Gastroesophageal sphincter (tissue), 4 donors: Measurements from ENCODE around the gene TSPAN9. TPM values are rescaled to one million over a fixed set of nuclear protein-coding genes. Genes with fewer than 3 reads are reported as not detected.

Experiments used
- ATAC-seq: fragments of 150-250 bp; one replicate; pipeline ENCODE4 v1.9.1; 2016; ENCODE audit warnings: mild to moderate bottlenecking, moderate library complexity
- H3K27ac ChIP-seq, 4 donors: fragments of 200-600 bp; sonication (generic) in 3 of 4; 1 replicate in 3 of 4; 2 replicates in 1 of 4; pipeline ENCODE4 v1.5.1; 2016 to 2019
- H3K27me3 ChIP-seq: fragments of 200-600 bp; sonication (generic); one replicate; pipeline ENCODE4 v1.5.1; 2019
- H3K36me3 ChIP-seq, 2 donors: fragments of 200-600 bp; sonication (generic); one replicate each; pipeline ENCODE4 v1.5.1; 2019; ENCODE audit warnings: control low read depth in 1 of 2
- H3K4me1 ChIP-seq, 3 donors: fragments of 200-600 bp; sonication (generic); 1 replicate in 2 of 3; 2 replicates in 1 of 3; pipeline ENCODE4 v1.5.1; 2016 to 2019; ENCODE audit warnings: control low read depth in 2 of 3
- H3K4me3 ChIP-seq, 2 donors: fragments of 200-600 bp; sonication (generic); one replicate each; pipeline ENCODE4 v1.5.1; 2019; ENCODE audit warnings: mild to moderate bottlenecking in 1 of 2, moderate library complexity in 1 of 2
- H3K9me3 ChIP-seq, 3 donors: fragments of 200-600 bp; sonication (generic); one replicate each; pipeline ENCODE4 v1.5.1; 2017 to 2019; ENCODE audit warnings: control low read depth in 2 of 3
- EP300 ChIP-seq: sonication (generic); formaldehyde crosslinking; IDR thresholded peaks from one replicate; pipeline ENCODE4 v1.6.1; 2017; ENCODE audit warnings: antibody characterized with exemption, mild to moderate bottlenecking
- POLR2A ChIP-seq, 2 donors: fragments of 450-650 bp; IDR thresholded peaks; one replicate each; pipeline ENCODE4 v1.6.1; 2017; ENCODE audit warnings: antibody characterized with exemption in 2 of 2, mild to moderate bottlenecking in 2 of 2, moderate library complexity in 1 of 2
- POLR2AphosphoS5 ChIP-seq: sonication (generic); formaldehyde crosslinking; IDR thresholded peaks from one replicate; pipeline ENCODE4 v1.6.1; 2017; ENCODE audit warnings: antibody characterized with exemption
- WGBS, 2 donors: methylation state at CpG; one replicate each; pipeline ENCODE4 v1.1.5; 2018; ENCODE audit warnings: low coverage in 1 of 2; 5-methylcytosine and 5-hydroxymethylcytosine counted together
- total RNA-seq, 4 donors: library from RNA; depleted of rRNA; stranded (reverse); fragments of >200 nt; gene quantifications; one replicate each; pipeline ENCODE4 v1.1.0, GENCODE V29; 2016
- TF ChIP-seq, protein P1 (sequence below), 4 experiments: fragments of 200-600 bp in 2 of 4; fragments of 450-650 bp in 2 of 4; sonication (generic) in 1 of 4; IDR thresholded peaks; one replicate each; pipeline ENCODE4 v1.5.1; 2017 to 2019; ENCODE audit warnings: antibody characterized with exemption in 4 of 4, mild to moderate bottlenecking in 2 of 4, moderate library complexity in 2 of 4

TSPAN9 gene
- total RNA-seq, 4 donors from 2014 or later: 19.5 to 30.2 (median 26.0) TPM

DNA sequence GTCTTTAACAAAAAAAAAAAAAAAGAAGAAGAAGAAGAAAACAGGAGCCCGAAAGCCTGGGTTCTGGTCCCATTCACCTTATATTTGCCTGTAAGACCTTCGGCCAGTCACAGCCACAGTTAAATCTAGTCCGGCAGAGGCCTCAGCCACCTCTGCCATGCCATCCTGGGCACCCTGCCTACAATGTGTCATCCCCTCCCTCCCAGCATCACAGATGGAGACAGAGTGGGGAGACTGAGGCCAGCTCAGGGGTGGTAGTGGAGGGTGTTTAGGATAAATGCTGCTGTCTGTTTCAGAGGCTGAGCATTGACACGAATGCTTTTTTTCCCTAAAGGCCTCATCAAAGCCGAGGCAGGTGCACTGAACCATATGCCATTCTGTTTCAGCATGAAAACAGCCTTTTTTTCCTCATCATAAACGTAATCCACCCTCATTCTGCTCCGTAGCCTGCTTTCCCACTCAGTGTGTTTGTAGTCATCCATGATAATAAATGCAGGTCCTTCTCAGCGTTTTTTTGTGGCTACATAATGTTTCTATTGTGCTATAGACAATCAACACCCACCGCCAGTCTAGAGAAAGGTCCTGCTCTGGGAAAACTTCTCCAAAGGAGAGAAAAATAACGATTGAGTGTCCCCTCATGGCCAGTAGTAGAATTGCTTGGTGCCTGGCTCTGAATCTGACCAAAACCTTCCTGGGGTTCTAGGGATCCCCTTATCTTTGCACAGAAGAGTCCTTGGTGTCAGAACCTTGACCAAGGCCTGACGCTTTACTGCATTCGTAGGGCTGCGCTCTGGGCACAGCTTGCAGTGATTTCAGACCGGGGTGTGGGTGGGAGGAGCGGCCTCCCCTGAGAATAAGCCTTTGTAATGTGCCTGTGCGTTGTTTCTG, 41.1 kb upstream of the TSPAN9 start:
- Histone ChIP-seq H3K27me3 (no peaks in the 10 kb centered on the region), H3K27ac (no peak overlapping the region), H3K9me3 (no peaks in the 10 kb centered on the region), H3K4me3 (no peak overlapping the region), H3K4me1 (peaks cover 0 to 4% (median 0%) of the 10 kb centered on the region in 3 donors), H3K36me3 (peaks cover 0 to 36% of the 10 kb centered on the region in 2 donors)
- no peak for ATAC-seq
- 63 to 72% methylated on average over 6 to 12 of the region's 16 CpGs for WGBS, 2 donors
- TF ChIP-seq, protein P1, sequence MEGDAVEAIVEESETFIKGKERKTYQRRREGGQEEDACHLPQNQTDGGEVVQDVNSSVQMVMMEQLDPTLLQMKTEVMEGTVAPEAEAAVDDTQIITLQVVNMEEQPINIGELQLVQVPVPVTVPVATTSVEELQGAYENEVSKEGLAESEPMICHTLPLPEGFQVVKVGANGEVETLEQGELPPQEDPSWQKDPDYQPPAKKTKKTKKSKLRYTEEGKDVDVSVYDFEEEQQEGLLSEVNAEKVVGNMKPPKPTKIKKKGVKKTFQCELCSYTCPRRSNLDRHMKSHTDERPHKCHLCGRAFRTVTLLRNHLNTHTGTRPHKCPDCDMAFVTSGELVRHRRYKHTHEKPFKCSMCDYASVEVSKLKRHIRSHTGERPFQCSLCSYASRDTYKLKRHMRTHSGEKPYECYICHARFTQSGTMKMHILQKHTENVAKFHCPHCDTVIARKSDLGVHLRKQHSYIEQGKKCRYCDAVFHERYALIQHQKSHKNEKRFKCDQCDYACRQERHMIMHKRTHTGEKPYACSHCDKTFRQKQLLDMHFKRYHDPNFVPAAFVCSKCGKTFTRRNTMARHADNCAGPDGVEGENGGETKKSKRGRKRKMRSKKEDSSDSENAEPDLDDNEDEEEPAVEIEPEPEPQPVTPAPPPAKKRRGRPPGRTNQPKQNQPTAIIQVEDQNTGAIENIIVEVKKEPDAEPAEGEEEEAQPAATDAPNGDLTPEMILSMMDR (IDR thresholded peaks at IDR 0.05): peak in 3 of 4 experiments; percentile 14 to 34 (median 32)
- no peak for TF ChIP-seq POLR2A (IDR thresholded peaks at IDR 0.05)
- no peak for TF ChIP-seq POLR2AphosphoS5
- no peak for TF ChIP-seq EP300

DNA sequence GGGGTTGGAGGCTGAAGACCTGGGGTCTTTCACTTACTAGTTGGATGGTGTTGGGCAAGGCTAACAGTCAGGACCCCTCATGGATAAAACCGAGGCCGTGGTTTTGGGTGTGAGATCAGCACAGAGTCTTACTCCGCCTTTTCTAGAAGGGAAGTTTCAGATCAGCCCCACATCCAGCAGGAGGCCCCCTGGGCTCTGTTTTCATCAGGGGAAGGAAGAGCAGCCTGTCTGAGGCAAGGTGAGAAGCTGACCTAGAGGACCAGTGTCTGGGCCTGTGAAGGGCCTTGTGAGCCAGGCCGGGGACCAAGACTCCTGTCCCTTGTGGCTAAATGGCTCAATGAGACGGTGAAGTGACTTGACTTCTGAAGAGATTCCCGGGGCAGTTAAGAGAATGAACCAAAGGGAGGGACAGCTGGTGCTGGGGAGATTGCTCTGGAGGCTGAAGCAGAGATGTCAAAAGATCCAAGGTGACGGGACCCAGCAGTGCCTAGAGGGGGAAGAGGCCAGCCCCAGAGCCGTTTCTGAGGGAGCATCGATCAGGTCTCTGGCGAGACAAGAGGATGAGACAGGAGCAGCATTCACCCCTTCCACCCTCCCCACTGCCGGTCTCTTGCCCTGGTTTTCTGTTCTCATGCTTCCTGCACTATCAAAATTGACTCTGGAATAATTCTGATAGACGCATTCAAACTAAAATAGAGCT, 40.1 kb upstream of the TSPAN9 start:
- peaks cover 0 to 4% (median 0%) of the 10 kb centered on the region in 3 donors for H3K4me1 ChIP-seq
- H3K4me3 ChIP-seq: no peak overlapping the region
- H3K36me3 ChIP-seq: peaks cover 0 to 33% of the 10 kb centered on the region in 2 donors
- peaks cover under 1% of the 10 kb centered on the region for H3K27me3 ChIP-seq
- no peak for ATAC-seq
- no peaks in the 10 kb centered on the region for H3K9me3 ChIP-seq
- H3K27ac ChIP-seq: no peak overlapping the region
- 84 to 92% methylated on average over 4 to 10 of the region's 12 CpGs for WGBS, 2 donors
- TF ChIP-seq EP300 (no peak), POLR2AphosphoS5 (no peak), POLR2A (IDR thresholded peaks at IDR 0.05) (no peak)
- TF ChIP-seq, protein P1 (IDR thresholded peaks at IDR 0.05): no peak

DNA sequence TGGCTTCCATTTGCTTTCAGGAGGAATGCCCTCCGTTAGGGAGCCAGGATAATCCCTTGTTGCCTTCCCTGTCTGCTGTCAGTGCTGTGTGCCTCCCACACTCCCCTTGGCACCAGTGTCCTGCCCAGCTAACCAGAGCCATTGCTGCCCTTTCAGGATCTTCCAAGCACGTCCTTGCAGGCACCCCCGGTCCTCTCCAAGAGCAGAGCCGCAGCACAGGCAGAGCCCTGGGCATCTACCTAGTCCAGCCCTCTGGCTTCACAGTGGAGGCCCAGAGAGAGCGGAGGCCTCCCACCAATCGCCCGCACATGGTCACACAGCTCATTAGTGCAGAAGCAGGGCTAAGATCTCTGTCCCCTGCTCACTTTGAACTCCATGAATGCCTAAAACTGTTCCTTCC, 39.0 kb upstream of the TSPAN9 start:
- no peak for ATAC-seq
- Histone ChIP-seq H3K27ac (no peak overlapping the region), H3K36me3 (peaks cover 0 to 33% of the 10 kb centered on the region in 2 donors), H3K9me3 (no peaks in the 10 kb centered on the region), H3K27me3 (peaks cover 6% of the 10 kb centered on the region), H3K4me3 (no peak overlapping the region), H3K4me1 (peaks cover 0 to 4% (median 0%) of the 10 kb centered on the region in 3 donors)
- TF ChIP-seq, protein P1 (IDR thresholded peaks at IDR 0.05): no peak
- TF ChIP-seq EP300 (no peak), POLR2AphosphoS5 (no peak), POLR2A (IDR thresholded peaks at IDR 0.05) (no peak)
- 100% methylated on average over 1 of the region's 7 CpGs; no CpG with 5 or more reads in 1 of the 2 donors for WGBS, 2 donors

DNA sequence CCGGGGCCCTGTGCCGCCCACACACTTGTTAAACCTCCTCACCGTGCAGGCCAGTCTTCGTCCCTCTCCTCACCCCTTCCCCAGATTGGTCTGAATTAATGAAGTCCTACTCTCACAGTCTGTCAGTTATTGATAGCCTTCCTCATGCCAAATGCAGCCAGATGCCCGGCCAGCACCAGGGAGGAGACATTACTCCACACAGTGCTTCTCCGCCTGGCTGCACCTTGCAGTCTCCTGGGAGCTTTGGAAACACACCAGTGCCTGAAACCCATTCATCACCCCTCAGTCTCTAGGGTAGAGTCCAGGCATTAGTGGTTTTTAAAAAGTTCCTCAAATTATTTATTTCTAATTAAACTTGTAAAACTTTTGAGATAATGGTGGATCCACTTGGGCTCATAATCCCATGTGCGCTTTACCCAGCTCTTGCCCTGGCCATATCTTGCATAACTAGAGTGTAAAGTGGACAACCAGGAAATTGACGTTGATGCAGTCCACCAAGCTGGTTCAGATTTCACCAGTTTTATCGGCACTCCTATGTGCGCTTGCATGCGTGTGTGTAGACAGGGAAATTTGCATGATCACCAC, 38.2 kb upstream of the TSPAN9 start:
- Histone ChIP-seq H3K27me3 (peaks cover 6% of the 10 kb centered on the region), H3K4me1 (peaks cover 0 to 1% (median 0%) of the 10 kb centered on the region in 3 donors), H3K27ac (no peak overlapping the region), H3K36me3 (peaks cover 0 to 33% of the 10 kb centered on the region in 2 donors), H3K4me3 (no peak overlapping the region), H3K9me3 (no peaks in the 10 kb centered on the region)
- no peak for ATAC-seq
- 88 to 90% methylated on average over 7 to 8 of the region's 11 CpGs for WGBS, 2 donors
- TF ChIP-seq POLR2A (IDR thresholded peaks at IDR 0.05) (no peak), EP300 (no peak)
- TF ChIP-seq, protein P1 (IDR thresholded peaks at IDR 0.05): no peak
